ENCODE measurements around the gene OTUB2.

The OTUB2 gene

DNA sequence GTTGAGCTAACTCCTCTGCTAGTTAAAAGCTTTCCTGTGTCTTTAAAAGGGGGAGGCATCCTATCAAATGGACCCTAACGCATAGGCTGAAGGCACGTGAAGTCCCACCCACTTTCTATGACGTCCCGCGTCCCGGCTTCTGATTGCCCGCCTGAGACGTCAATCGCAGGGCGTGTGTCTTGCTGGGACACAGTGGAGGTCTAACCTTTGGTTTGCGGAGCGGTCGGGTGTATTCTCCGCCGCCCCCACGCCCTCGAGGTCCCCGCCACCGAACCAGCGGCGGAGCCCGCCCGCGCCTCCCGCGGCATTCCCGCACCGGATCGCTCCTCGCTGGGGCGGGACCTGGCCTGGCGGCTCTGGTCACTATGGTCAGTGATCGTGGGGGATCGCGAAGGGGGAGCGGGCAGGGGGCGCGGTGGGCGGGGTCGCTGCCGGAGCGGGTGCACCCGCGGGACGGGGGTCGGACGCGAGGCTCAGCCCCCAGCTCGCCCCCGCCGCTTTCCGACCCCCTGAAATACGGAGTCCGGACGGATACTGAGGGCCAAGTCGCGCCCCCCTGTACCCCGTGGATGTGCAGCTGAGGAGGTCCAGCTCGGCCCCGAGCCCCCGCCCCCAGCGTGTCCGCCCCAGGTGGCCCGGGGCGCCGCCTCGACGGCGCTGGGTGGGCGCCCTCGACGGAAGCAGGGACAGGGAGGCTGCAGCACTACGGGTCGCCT, at the start of gene OTUB2:
Gene OTUB2, plus strand, starts transcription at position 168 of the 716 bp plus-strand sequence. Its CDS starts 198 bp downstream, at position 366.
- Histone ChIP-seq H3K27me3 (no peaks in the 10 kb centered on the region), H3K27ac (peak within 1 kb of the TSS; percentile 1 to 34), H3K9me3 (no peaks in the 10 kb centered on the region), H3K4me3 (peak within 1 kb of the TSS; percentile 55 to 69), H3K4me1 (peaks cover 0 to 9% (median 6%) of the 10 kb centered on the region in 4 donors), H3K36me3 (no peaks in the 10 kb centered on the region)
- intact Hi-C loops (cut with DNase I; ENCODE audit: low total_unique reads): no loop called here
- TF ChIP-seq, protein P1, sequence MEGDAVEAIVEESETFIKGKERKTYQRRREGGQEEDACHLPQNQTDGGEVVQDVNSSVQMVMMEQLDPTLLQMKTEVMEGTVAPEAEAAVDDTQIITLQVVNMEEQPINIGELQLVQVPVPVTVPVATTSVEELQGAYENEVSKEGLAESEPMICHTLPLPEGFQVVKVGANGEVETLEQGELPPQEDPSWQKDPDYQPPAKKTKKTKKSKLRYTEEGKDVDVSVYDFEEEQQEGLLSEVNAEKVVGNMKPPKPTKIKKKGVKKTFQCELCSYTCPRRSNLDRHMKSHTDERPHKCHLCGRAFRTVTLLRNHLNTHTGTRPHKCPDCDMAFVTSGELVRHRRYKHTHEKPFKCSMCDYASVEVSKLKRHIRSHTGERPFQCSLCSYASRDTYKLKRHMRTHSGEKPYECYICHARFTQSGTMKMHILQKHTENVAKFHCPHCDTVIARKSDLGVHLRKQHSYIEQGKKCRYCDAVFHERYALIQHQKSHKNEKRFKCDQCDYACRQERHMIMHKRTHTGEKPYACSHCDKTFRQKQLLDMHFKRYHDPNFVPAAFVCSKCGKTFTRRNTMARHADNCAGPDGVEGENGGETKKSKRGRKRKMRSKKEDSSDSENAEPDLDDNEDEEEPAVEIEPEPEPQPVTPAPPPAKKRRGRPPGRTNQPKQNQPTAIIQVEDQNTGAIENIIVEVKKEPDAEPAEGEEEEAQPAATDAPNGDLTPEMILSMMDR (IDR thresholded peaks at IDR 0.05): no peak
- peak; percentile 97 to 99 for DNase-seq

DNA sequence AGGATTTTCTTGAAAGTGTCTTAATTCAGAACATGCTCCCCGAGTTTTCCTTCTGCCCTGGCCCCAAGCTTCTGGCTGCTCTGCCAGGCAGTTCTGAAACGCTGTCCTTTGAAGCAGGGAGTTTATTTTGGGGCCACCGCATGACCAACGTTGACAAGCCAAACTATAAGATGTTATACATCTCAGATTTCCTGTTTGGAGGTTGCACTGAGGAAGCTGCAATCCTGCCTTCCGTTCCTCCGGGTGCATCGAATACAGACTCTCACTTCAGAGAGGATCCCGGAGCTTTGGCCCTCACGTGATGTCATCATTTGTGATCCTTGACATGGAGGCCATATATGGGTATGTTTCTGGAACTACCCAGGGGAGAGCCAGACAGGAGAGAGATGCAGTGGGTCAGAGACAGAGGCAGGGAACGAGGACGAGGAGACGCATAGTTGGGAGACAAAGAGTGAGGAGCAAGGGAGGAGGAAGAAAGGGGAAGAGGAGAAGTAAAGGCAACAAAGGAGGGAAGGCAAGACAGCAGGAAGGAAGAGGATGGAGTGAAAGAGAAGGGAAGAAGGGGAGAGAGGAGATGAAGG, 49.6 kb upstream of the OTUB2 start, which contains the start of gene ASB2:
Gene ASB2, minus strand, starts transcription at position 94 of the 581 bp plus-strand sequence. CDS start 12,031 bp downstream, outside the sequence.
- no peaks in the 10 kb centered on the region for H3K27me3 ChIP-seq
- peak; percentile 41 to 80 for DNase-seq
- H3K9me3 ChIP-seq: no peaks in the 10 kb centered on the region
- TF ChIP-seq, protein P1 (IDR thresholded peaks at IDR 0.05): peak in 1 of 2 experiments; percentile 2
- H3K4me1 ChIP-seq: peaks cover 0 to 71% (median 32%) of the 10 kb centered on the region in 4 donors
- intact Hi-C loops (cut with DNase I; ENCODE audit: low total_unique reads): no loop called here
- peak within 1 kb of the TSS; percentile 89 for H3K27ac ChIP-seq
- H3K4me3 ChIP-seq: peak within 1 kb of the TSS; percentile 50 to 53
- no peaks in the 10 kb centered on the region for H3K36me3 ChIP-seq

DNA sequence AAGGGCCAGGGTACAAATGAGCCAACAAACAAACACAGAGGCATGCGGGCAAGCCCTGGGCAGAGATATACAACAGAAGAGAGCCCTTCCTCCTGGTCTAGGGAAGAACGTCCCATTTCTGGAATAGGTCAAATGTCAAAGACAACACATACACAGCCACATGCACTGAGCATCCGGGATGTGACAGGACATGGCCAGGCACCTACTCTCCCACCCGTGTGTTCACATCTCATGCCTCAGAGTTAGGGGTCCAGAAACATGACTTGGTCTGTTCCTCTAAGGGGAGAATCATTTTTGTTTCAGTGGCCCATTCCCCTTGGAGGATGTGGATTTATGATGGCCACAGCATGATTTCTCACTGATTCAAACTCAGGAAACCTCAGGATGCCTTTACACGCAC, 49.0 kb upstream of the OTUB2 start:
- TF ChIP-seq, protein P1 (IDR thresholded peaks at IDR 0.05): no peak
- peaks cover 0 to 71% (median 36%) of the 10 kb centered on the region in 4 donors for H3K4me1 ChIP-seq
- intact Hi-C loops (cut with DNase I; ENCODE audit: low total_unique reads): no loop called here
- no peaks in the 10 kb centered on the region for H3K27me3 ChIP-seq
- peak overlapping the region; percentile 89 for H3K27ac ChIP-seq
- DNase-seq: no peak
- no peaks in the 10 kb centered on the region for H3K36me3 ChIP-seq
- no peaks in the 10 kb centered on the region for H3K9me3 ChIP-seq
- peak overlapping the region in 1 of 2 donors; percentile 50 for H3K4me3 ChIP-seq

GRCh38 chr14:93977790-93978581, 48.2 kb upstream of the OTUB2 start:
- H3K4me1 ChIP-seq: peaks cover 0 to 71% (median 39%) of the 10 kb centered on the region in 4 donors
- no peaks in the 10 kb centered on the region for H3K9me3 ChIP-seq
- no peaks in the 10 kb centered on the region for H3K27me3 ChIP-seq
- H3K27ac ChIP-seq: peak overlapping the region; percentile 89
- H3K4me3 ChIP-seq: no peak overlapping the region
- TF ChIP-seq, protein P1 (IDR thresholded peaks at IDR 0.05): no peak
- no peaks in the 10 kb centered on the region for H3K36me3 ChIP-seq
- no peak for DNase-seq
- intact Hi-C loops (cut with DNase I; ENCODE audit: low total_unique reads): no loop called here

GRCh38 chr14:93978735-93979134, 47.4 kb upstream of the OTUB2 start:
- Histone ChIP-seq H3K4me1 (peaks cover 0 to 64% (median 31%) of the 10 kb centered on the region in 4 donors), H3K27me3 (no peaks in the 10 kb centered on the region), H3K36me3 (no peaks in the 10 kb centered on the region), H3K9me3 (no peaks in the 10 kb centered on the region), H3K27ac (peak overlapping the region; percentile 89), H3K4me3 (no peak overlapping the region)
- intact Hi-C loops (cut with DNase I; ENCODE audit: low total_unique reads): no loop called here
- DNase-seq: no peak
- TF ChIP-seq, protein P1 (IDR thresholded peaks at IDR 0.05): no peak
